OCI-LY7 (cell line): Measurements from ENCODE around the gene SRGAP3. TPM values are rescaled to one million over a fixed set of nuclear protein-coding genes. Genes with fewer than 3 reads are reported as not detected.

Source experiments
- BruUV-seq: library from RNA; stranded (reverse); fragments of 400-500 nt; replicated peaks from 2 replicates; lab custom pipeline; 2021; lab: Mats Ljungman, UMichigan
- CTCF ChIA-PET: fragments of 300-600 bp; sonication (Branson Sonifier 250); formaldehyde crosslinking; loops from one replicate; lab custom pipeline; 2022; ENCODE audit warnings: antibody characterized with exemption; ENCODE audit not compliant: unreplicated experiment; lab: Charles Lee
- POLR2A ChIA-PET: fragments of 300-600 bp; sonication (Branson Sonifier 250); formaldehyde crosslinking; loops from one replicate; lab custom pipeline; 2022; ENCODE audit warnings: antibody characterized with exemption; lab: Charles Lee
- DNase-seq: peaks from one replicate; pipeline ENCODE4 v3.0.0-alpha.2; 2015; ENCODE audit warnings: low spot score
- H2AFZ ChIP-seq: fragments of 200-600 bp; sonication (generic), shearing (Covaris generic); 2 replicates; pipeline ENCODE4 v1.6.1; 2014; ENCODE audit warnings: mild to moderate bottlenecking, antibody characterized with exemption, low read length, moderate library complexity
- H3K27ac ChIP-seq: fragments of 200-600 bp; sonication (generic); 2 replicates; pipeline ENCODE4 v1.5.1; 2014; ENCODE audit warnings: mixed run types, low read depth, mild to moderate bottlenecking, moderate library complexity, low read length, inconsistent platforms; ENCODE audit not compliant: poor library complexity, severe bottlenecking
- H3K36me3 ChIP-seq: fragments of 200-600 bp; sonication (generic); 2 replicates; pipeline ENCODE4 v1.6.1; 2014; ENCODE audit warnings: mild to moderate bottlenecking, antibody characterized with exemption, low read length, moderate library complexity, mixed read lengths; ENCODE audit not compliant: insufficient read depth
- H3K4me1 ChIP-seq: fragments of 200-600 bp; sonication (generic); 2 replicates; pipeline ENCODE4 v1.5.1; 2014; ENCODE audit warnings: mild to moderate bottlenecking, low read length; ENCODE audit not compliant: insufficient read depth, poor library complexity, severe bottlenecking
- H3K4me2 ChIP-seq: fragments of 200-600 bp; sonication (generic); 2 replicates; pipeline ENCODE4 v1.6.1; 2014; ENCODE audit warnings: mild to moderate bottlenecking, low read length
- H3K4me3 ChIP-seq: fragments of 200-600 bp; sonication (generic); 2 replicates; pipeline ENCODE4 v1.5.1; 2014; ENCODE audit warnings: mild to moderate bottlenecking, low read depth, low read length; ENCODE audit not compliant: poor library complexity, severe bottlenecking
- H3K79me2 ChIP-seq: fragments of 200-600 bp; sonication (generic); 2 replicates; pipeline ENCODE4 v1.6.1; 2016; ENCODE audit warnings: low read depth, mild to moderate bottlenecking, low read length, moderate library complexity, mixed read lengths; ENCODE audit not compliant: insufficient read depth
- H3K9me2 ChIP-seq: fragments of 200-600 bp; sonication (generic); 2 replicates; pipeline ENCODE4 v1.6.1; 2016; ENCODE audit warnings: mild to moderate bottlenecking, low read length, mixed read lengths; ENCODE audit not compliant: insufficient read depth
- H3K9me3 ChIP-seq: fragments of 200-600 bp; sonication (generic); 2 replicates; pipeline ENCODE4 v1.6.1; 2014; ENCODE audit warnings: mild to moderate bottlenecking, mixed run types, low read length, mixed read lengths
- H4K20me1 ChIP-seq: fragments of 200-600 bp; sonication (generic); 2 replicates; pipeline ENCODE4 v1.6.1; 2014; ENCODE audit warnings: mild to moderate bottlenecking, antibody characterized with exemption, low read length, moderate library complexity, mixed read lengths; ENCODE audit not compliant: insufficient read depth
- EZH2phosphoT487 ChIP-seq: fragments of 200-600 bp; sonication (generic); IDR thresholded peaks from 2 replicates; pipeline ENCODE4 v1.6.1; 2018; ENCODE audit warnings: low read depth, borderline replicate concordance, mild to moderate bottlenecking, mixed run types, antibody characterized with exemption, low read length, moderate library complexity, mixed read lengths
- intact Hi-C: fragments of 100-400 bp; cut with micrococcal nuclease; formaldehyde crosslinking; loops from one replicate; pipeline ENCODE4 v1.10.0; 2022; ENCODE audit not compliant: unreplicated experiment
- total RNA-seq, 2 experiments: library from RNA; depleted of rRNA in 1 of 2; stranded (reverse); fragments of >200 nt in 1 of 2; shearing (Covaris generic) in 1 of 2; gene quantifications; 2 replicates each; pipeline ENCODE4 v1.2.3, GENCODE V29; 2014 to 2022
- TF ChIP-seq, protein P1 (sequence below): fragments of 200-600 bp; sonication (generic); conservative IDR thresholded peaks from 2 replicates; pipeline ENCODE4 v1.5.1; 2014; ENCODE audit warnings: mild to moderate bottlenecking, antibody characterized with exemption, low read length, moderate library complexity, mixed read lengths

SRGAP3 gene
- total RNA-seq, 2 experiments from 2014 or later: 1.5 to 1.7 TPM

DNA sequence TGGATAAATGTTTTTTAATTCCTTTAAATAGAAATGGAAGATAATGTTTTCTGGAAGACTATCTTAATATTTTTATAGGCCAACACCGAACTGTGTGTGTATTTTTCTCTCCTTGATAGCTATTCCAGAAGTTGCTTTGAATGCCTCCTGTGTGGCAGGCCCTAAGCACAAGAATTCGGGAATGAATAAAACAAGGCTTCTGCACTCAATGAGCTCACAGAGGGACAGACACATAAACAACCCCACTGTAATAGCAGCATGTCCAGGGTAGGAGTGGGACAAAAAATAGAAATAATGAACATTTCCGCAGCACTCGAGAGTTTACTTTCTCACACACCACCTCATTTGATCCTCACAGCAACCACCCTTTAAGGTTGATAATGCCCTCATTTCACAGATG lies 18.0 kb downstream of the SRGAP3 start:
- Histone ChIP-seq H3K27ac (no peak overlapping the region), H3K9me2 (no peaks in the 10 kb centered on the region), H3K79me2 (no peaks in the 10 kb centered on the region), H2AFZ (no peak overlapping the region), H4K20me1 (no peaks in the 10 kb centered on the region), H3K9me3 (no peaks in the 10 kb centered on the region), H3K36me3 (no peaks in the 10 kb centered on the region), H3K4me2 (no peak overlapping the region), H3K4me1 (no peaks in the 10 kb centered on the region), H3K4me3 (no peak overlapping the region)
- POLR2A ChIA-PET: no interaction called here
- TF ChIP-seq, protein P1, sequence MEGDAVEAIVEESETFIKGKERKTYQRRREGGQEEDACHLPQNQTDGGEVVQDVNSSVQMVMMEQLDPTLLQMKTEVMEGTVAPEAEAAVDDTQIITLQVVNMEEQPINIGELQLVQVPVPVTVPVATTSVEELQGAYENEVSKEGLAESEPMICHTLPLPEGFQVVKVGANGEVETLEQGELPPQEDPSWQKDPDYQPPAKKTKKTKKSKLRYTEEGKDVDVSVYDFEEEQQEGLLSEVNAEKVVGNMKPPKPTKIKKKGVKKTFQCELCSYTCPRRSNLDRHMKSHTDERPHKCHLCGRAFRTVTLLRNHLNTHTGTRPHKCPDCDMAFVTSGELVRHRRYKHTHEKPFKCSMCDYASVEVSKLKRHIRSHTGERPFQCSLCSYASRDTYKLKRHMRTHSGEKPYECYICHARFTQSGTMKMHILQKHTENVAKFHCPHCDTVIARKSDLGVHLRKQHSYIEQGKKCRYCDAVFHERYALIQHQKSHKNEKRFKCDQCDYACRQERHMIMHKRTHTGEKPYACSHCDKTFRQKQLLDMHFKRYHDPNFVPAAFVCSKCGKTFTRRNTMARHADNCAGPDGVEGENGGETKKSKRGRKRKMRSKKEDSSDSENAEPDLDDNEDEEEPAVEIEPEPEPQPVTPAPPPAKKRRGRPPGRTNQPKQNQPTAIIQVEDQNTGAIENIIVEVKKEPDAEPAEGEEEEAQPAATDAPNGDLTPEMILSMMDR: no peak
- TF ChIP-seq EZH2phosphoT487: no peak
- no TSS peak for BruUV-seq
- intact Hi-C loops: no loop called here
- no peak for DNase-seq
- CTCF ChIA-PET: no interaction called here

DNA sequence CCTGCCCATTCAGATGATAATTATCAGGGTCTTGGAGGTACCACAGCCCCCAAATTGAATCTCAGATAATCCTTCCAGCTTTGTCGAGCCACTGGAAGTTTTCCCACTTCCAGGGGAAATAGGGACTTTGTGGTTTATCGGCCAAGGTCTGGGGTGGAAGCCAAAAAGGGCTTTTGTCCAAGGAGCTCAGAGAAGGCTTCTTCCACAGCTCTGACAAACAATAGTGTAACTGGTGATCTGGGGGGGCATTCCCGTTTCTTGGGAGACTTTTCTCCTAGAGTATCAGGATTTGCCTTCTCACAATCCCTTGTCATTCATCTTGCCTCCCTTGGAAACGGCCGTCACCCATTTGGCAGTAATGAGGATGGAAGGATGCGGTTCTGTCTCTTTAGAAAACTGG lies 18.4 kb downstream of the SRGAP3 start:
- H3K4me3 ChIP-seq: no peak overlapping the region
- CTCF ChIA-PET: no interaction called here
- intact Hi-C loops: no loop called here
- no peaks in the 10 kb centered on the region for H3K79me2 ChIP-seq
- no peaks in the 10 kb centered on the region for H3K36me3 ChIP-seq
- TF ChIP-seq, protein P1: no peak
- TF ChIP-seq EZH2phosphoT487: no peak
- H3K9me2 ChIP-seq: no peaks in the 10 kb centered on the region
- BruUV-seq: no TSS peak
- no peak overlapping the region for H2AFZ ChIP-seq
- H3K4me1 ChIP-seq: no peaks in the 10 kb centered on the region
- H3K4me2 ChIP-seq: no peak overlapping the region
- POLR2A ChIA-PET: no interaction called here
- no peak for DNase-seq
- H4K20me1 ChIP-seq: no peaks in the 10 kb centered on the region
- H3K9me3 ChIP-seq: no peaks in the 10 kb centered on the region
- H3K27ac ChIP-seq: no peak overlapping the region

DNA sequence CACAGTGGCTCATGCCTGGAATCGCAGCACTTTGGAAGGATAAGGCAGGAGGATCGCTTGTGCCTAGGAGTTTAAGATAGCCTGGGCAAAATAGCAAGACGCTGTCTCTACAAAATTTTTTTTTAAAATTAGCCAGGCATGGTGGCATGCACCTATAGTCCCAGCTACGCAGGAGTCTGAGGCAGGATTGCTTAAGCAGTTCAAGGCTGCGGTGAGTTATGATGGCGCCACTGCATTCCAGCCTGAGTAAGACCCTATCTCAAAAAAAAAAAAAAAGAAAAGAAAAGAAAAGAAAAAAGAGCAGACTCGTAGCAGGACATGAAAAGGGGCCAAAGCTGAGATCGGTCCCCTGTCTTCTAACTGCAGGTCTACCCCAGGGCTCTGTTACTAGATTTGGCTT lies 18.9 kb downstream of the SRGAP3 start:
- CTCF ChIA-PET: no interaction called here
- H3K4me2 ChIP-seq: no peak overlapping the region

More for the DNA sequence above, 18.9 kb downstream of the SRGAP3 start:
- BruUV-seq: no TSS peak
- H3K4me3 ChIP-seq: no peak overlapping the region
- no peaks in the 10 kb centered on the region for H3K9me3 ChIP-seq
- intact Hi-C loops: no loop called here
- DNase-seq: no peak
- no peaks in the 10 kb centered on the region for H3K36me3 ChIP-seq
- H3K79me2 ChIP-seq: no peaks in the 10 kb centered on the region
- H3K9me2 ChIP-seq: no peaks in the 10 kb centered on the region
- TF ChIP-seq, protein P1: no peak
- no peak for TF ChIP-seq EZH2phosphoT487
- H3K27ac ChIP-seq: no peak overlapping the region
- POLR2A ChIA-PET: no interaction called here
- no peaks in the 10 kb centered on the region for H4K20me1 ChIP-seq
- H3K4me1 ChIP-seq: no peaks in the 10 kb centered on the region
- no peak overlapping the region for H2AFZ ChIP-seq
